ENCODE results near the gene FGG.

Gene FGG

GRCh38 chr4:154612472-154613414 is at the start of gene FGG:
TSS of gene FGG (minus strand) at chr4:154612656. CDS start at chr4:154612609, 47 bp downstream.
- DNase-seq: no peak
- in situ Hi-C loops (cut with HindIII; ENCODE audit: low pct_ligation_motif_present, low pct_unique_long_range_greater_than_20kb, low sequenced_read_pairs): no loop called here

GRCh38 chr4:154660052-154660451 is 47.6 kb upstream of the FGG start:
- in situ Hi-C loops (cut with HindIII; ENCODE audit: low pct_ligation_motif_present, low pct_unique_long_range_greater_than_20kb, low sequenced_read_pairs): no loop called here
- no peak for DNase-seq

- no peak for DNase-seq
- in situ Hi-C loops (cut with HindIII; ENCODE audit: low pct_ligation_motif_present, low pct_unique_long_range_greater_than_20kb, low sequenced_read_pairs): no loop called here
These were observed 46.4 kb upstream of the FGG start for GRCh38 chr4:154658680-154659405.

GRCh38 chr4:154643493-154643892 is 31.0 kb upstream of the FGG start:
- in situ Hi-C loops (cut with HindIII; ENCODE audit: low pct_ligation_motif_present, low pct_unique_long_range_greater_than_20kb, low sequenced_read_pairs): no loop called here

DNA sequence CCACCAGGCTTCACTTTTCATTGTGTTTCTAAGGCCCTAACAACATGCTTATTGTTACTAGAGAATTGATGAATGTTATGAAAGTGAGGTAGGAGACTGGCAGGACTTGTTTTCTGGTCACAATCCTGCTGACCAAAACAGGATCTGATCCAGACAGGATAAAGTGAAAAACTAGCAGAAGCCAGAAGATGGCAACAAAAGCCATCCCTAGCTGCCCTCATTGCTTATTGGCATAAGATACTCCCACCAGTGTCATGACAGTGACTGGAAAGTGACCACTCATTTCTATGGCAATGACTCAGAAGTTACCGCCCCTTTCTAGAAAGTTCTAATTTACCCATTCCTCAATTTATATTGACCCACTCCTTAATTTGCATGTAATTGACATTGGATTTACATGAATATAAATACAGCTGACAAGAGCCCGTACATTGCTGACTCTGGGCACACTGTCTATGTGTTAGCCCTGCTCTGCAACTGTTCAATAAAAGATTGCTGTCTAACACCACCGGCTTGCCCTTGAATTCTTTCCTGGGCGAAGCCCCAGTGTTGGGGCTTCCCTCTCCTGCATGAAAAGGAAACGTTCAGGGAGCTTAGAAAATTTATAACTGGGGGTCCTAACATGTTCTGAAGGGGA is 30.0 kb upstream of the FGG start:
- in situ Hi-C loops (cut with HindIII; ENCODE audit: low pct_ligation_motif_present, low pct_unique_long_range_greater_than_20kb, low sequenced_read_pairs): no loop called here
- no peak for DNase-seq

More at GRCh38 chr4:154643493-154643892, 31.0 kb upstream of the FGG start:
- no peak for DNase-seq

GRCh38 chr4:154640999-154641398 is 28.5 kb upstream of the FGG start:
- in situ Hi-C loops (cut with HindIII; ENCODE audit: low pct_ligation_motif_present, low pct_unique_long_range_greater_than_20kb, low sequenced_read_pairs): no loop called here
- no peak for DNase-seq

DNA sequence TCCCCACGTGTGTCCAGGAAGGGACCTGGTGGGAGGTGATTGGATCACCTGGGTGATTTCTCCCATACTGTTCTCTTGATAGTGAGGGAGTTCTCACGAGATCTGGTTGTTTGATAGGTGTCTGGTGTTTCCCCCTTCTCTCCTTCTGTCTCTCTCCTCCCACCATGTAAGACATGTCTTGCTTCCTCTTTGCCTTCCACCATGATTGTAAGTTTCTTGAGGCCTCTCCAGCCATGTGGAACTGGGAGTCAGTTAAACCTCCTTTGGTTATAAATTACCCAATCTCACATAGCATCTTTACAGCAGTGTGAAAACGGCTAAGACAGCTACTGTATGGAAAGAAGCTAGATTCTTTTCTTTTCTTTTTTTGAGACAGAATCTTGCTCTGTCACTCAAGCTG is 21.6 kb upstream of the FGG start:
- DNase-seq: no peak
- in situ Hi-C loops (cut with HindIII; ENCODE audit: low pct_ligation_motif_present, low pct_unique_long_range_greater_than_20kb, low sequenced_read_pairs): no loop called here

- in situ Hi-C loops (cut with HindIII; ENCODE audit: low pct_ligation_motif_present, low pct_unique_long_range_greater_than_20kb, low sequenced_read_pairs): no loop called here
These were observed 19.4 kb upstream of the FGG start for GRCh38 chr4:154631828-154632227.

GRCh38 chr4:154630324-154630723 is 17.9 kb upstream of the FGG start:
- no peak for DNase-seq
- in situ Hi-C loops (cut with HindIII; ENCODE audit: low pct_ligation_motif_present, low pct_unique_long_range_greater_than_20kb, low sequenced_read_pairs): no loop called here

More at GRCh38 chr4:154631828-154632227, 19.4 kb upstream of the FGG start:
- no peak for DNase-seq

- in situ Hi-C loops (cut with HindIII; ENCODE audit: low pct_ligation_motif_present, low pct_unique_long_range_greater_than_20kb, low sequenced_read_pairs): no loop called here
- peak; percentile 75 for DNase-seq
These were observed 14.5 kb upstream of the FGG start for GRCh38 chr4:154626793-154627484.

DNA sequence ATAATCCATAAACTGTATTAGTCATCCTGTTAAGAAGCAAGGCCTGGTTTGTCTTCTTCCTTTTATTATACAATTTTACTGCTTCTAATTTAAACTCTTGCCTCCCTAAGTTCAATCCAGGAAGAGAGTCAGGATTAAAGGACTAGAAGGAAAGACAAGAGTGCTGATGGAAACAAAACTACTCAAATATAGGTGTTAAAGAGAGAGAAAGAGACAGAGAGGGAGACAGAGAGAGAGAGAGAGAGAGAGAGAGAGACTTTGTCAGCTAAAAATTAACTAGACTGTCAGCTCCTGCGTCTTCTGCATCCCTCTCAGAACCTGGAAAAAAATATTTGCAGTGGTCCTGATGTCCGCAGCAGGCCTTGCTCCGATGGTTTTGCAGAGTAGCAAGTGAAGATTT is 13.5 kb upstream of the FGG start:
- in situ Hi-C loops (cut with HindIII; ENCODE audit: low pct_ligation_motif_present, low pct_unique_long_range_greater_than_20kb, low sequenced_read_pairs): no loop called here
- DNase-seq: no peak

DNA sequence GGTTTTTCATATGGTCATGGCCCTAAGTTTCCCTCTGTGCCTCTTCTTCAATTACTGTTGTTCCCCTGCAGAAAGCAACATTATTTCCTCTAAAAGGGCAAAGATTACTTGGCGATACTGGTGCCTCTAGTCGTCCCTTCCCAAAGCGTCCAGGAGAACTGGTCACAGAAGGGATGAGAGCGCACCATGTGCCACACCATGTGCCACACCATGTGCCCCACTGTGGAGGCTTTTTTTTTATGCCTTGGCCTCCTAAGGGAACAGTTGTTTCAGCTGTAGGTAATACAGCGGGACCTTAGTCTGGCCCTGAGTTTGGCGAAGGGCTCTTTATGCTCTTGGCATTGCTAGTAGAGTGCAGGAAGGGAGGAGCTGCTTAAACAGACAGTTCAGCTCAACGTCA is 11.5 kb upstream of the FGG start:
- in situ Hi-C loops (cut with HindIII; ENCODE audit: low pct_ligation_motif_present, low pct_unique_long_range_greater_than_20kb, low sequenced_read_pairs): no loop called here
- no peak for DNase-seq

- in situ Hi-C loops (cut with HindIII; ENCODE audit: low pct_ligation_motif_present, low pct_unique_long_range_greater_than_20kb, low sequenced_read_pairs): no loop called here
These were observed 11.0 kb upstream of the FGG start for GRCh38 chr4:154623436-154623835.

GRCh38 chr4:154622598-154622997 is 10.1 kb upstream of the FGG start:
- DNase-seq: peak; percentile 54

More at GRCh38 chr4:154623436-154623835, 11.0 kb upstream of the FGG start:
- DNase-seq: no peak

GRCh38 chr4:154620111-154620510 is 7.7 kb upstream of the FGG start:
- no peak for DNase-seq
- in situ Hi-C loops (cut with HindIII; ENCODE audit: low pct_ligation_motif_present, low pct_unique_long_range_greater_than_20kb, low sequenced_read_pairs): no loop called here

More at GRCh38 chr4:154622598-154622997, 10.1 kb upstream of the FGG start:
- in situ Hi-C loops (cut with HindIII; ENCODE audit: low pct_ligation_motif_present, low pct_unique_long_range_greater_than_20kb, low sequenced_read_pairs): no loop called here

DNA sequence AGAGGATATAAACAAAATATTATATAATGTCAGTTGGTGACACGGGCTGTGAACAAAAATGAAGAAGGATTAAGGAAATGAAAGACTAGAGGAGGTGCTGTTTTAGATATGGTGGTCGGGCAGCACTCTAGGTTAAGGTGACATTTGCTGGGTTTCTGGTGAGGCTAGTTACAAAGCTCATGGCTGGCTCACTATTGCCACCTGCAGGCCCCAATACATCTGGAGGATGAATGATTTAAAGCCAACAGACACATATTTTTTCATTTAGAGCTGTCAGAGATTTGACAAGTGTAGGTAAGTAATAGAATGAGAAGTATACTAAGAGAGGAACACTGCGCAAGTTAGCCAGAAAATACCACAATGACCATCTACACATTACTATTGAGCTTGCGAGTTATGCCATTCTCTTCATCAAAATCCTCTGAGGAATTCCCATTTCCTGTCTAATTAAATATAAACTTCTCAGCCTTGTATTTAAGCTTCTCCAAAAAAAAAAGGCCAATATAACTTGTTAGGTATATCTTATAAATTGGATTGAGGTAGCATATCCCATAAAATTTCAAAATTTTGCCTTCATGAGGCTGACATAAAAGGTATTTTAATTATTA is 6.4 kb upstream of the FGG start:
- in situ Hi-C loops (cut with HindIII; ENCODE audit: low pct_ligation_motif_present, low pct_unique_long_range_greater_than_20kb, low sequenced_read_pairs): no loop called here
- DNase-seq: peak; percentile 55

- DNase-seq: no peak
- in situ Hi-C loops (cut with HindIII; ENCODE audit: low pct_ligation_motif_present, low pct_unique_long_range_greater_than_20kb, low sequenced_read_pairs): no loop called here
These were observed 5.4 kb upstream of the FGG start for GRCh38 chr4:154617820-154618317.

DNA sequence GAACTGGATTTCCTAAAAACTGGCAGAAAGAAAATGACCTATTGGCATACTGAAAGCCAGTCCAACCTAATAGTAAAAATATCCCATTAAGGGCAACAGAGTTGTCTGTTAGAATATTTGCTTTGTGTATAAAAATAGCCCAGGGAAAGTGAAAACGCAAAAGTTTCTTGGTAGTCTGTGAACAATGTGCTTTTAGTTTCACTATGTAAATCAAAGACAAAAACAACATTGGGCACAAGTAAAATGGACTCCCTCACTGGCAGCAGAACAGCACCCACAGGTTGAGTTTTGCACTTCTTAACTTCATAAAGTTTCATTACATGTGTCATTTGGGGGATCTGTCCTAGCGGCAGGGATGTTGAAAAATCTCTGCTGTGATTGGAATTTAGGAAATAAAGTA is 4.3 kb upstream of the FGG start:
- in situ Hi-C loops (cut with HindIII; ENCODE audit: low pct_ligation_motif_present, low pct_unique_long_range_greater_than_20kb, low sequenced_read_pairs): no loop called here
- no peak for DNase-seq

Data from ACHN (cell line).